AG09309 (cell line): ENCODE data around the gene TSPY1.
"Not testable (repeated sequence)": the region's sequence is repeated elsewhere in the genome, so short reads cannot be mapped to it uniquely, and the experiment has no call there.

ENCODE experiments used
- DNase-seq: peaks from one replicate; pipeline ENCODE4 v3.0.0-alpha.2; 2010; ENCODE audit warnings: low read depth
- H3K4me3 ChIP-seq: 2 replicates; pipeline ENCODE4 v1.5.1; 2011; ENCODE audit warnings: mild to moderate bottlenecking, low read depth, low read length, moderate library complexity; ENCODE audit not compliant: control insufficient read depth

Gene TSPY1

GRCh38 chrY:9466655-9467054 is at the start of gene TSPY1:
TSS of gene TSPY1 (plus strand) at chrY:9466955. CDS start at chrY:9467001, 46 bp downstream.
- H3K4me3 ChIP-seq, DNase-seq: not testable (repeated sequence)

DNA sequence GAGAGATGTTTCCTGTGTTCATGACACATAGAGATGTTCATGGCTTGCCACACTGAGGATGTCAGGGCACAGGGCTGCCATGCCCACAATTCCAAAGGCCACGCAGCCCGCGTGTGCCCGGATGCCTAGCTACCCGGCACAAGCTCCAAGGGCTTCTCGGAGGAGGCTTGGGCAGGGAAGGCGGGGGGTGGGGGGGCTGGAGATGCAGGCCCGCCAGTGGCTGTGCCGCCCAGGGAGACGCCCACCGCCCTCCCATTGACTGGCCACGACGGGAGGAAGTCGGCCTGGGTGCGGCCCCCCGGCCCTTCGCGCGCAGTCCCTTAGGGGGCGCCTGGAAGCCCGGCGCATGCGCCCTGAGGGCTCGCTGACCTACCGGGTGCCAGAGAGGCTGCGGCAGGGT is 20.2 kb downstream of the TSPY1 start, which contains the start of gene TSPY9:
TSS of gene TSPY9 (plus strand) at position 301 of the 400 bp plus-strand sequence. CDS start at position 347, 46 bp downstream.
- H3K4me3 ChIP-seq, DNase-seq: not testable (repeated sequence)

GRCh38 chrY:9504396-9504795 is 37.6 kb downstream of the TSPY1 start:
- not testable (repeated sequence) for DNase-seq, H3K4me3 ChIP-seq

GRCh38 chrY:9516287-9516686 is 49.5 kb downstream of the TSPY1 start:
- not testable (repeated sequence) for DNase-seq, H3K4me3 ChIP-seq
